HG03159 (cell line): ENCODE data around the gene RNU4-1.

Experiments used
- ATAC-seq: cut with Tn5 transposase; IDR thresholded peaks from one replicate; pipeline ENCODE4 v1.9.1; 2021; ENCODE audit warnings: mild to moderate bottlenecking, moderate library complexity; ENCODE audit not compliant: unreplicated experiment

The RNU4-1 gene

GRCh38 chr12:120290609-120291305 is 2.3 kb downstream of the RNU4-1 start:
- ATAC-seq: no peak

DNA sequence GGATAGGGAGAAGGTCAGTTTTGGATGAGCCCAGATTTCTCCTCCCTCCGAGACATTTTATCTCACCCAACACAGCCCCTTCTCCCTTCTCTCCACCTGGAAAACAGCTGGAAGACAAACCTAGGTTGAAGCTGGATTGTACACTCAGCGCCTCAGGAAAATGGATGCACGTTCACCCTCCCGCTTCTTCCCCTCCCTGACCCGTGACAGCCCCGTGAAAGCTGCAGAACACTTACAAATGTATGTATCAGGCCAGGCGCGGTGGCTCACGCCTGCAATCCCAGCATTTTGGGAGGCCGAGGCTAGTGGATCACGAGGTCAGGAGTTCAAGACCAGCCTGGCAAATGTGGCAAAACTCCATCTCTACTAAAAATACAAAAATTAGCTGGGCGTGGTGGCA is 5.5 kb downstream of the RNU4-1 start:
- ATAC-seq: no peak

GRCh38 chr12:120286768-120287490 is 6.1 kb downstream of the RNU4-1 start:
- no peak for ATAC-seq

DNA sequence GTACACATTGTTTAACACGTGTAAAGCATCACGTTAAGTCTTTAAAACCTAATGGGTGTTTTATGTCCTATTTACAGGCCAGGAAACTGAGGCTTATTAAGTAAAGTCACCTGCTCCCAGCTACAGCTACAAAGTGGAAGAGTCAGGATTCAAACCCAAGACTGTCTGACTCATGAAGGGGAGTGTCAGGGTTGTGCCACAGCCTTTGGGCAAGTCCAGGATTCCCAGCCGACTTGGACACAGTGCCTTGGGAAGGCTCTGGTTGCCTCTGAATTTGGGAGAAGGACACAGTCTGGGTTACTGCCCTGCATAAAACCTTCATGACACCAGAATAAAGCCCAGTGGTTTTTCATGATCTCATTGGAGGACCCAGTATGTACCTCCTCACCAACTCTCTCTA is 8.7 kb downstream of the RNU4-1 start:
- no peak for ATAC-seq

DNA sequence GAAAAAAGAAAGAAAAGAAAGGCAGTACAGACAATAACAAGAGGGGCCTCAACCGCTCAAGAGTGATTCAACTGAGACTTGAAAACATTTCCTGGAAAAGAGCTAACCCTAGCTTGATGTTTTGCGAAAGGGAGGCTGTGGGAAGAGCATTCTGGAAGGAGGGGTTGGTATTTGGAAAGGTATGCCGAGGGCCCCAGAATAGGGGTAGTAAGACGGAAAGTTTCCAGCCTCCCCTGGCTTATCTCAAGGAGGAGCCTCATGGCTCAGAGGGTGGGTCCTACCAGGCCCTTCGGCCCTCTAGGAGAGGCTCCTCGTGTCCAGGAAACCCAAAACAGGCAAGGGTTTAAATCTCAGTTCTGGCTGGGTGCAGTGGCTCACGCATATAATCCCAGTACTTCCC is 9.7 kb downstream of the RNU4-1 start:
- ATAC-seq: no peak

DNA sequence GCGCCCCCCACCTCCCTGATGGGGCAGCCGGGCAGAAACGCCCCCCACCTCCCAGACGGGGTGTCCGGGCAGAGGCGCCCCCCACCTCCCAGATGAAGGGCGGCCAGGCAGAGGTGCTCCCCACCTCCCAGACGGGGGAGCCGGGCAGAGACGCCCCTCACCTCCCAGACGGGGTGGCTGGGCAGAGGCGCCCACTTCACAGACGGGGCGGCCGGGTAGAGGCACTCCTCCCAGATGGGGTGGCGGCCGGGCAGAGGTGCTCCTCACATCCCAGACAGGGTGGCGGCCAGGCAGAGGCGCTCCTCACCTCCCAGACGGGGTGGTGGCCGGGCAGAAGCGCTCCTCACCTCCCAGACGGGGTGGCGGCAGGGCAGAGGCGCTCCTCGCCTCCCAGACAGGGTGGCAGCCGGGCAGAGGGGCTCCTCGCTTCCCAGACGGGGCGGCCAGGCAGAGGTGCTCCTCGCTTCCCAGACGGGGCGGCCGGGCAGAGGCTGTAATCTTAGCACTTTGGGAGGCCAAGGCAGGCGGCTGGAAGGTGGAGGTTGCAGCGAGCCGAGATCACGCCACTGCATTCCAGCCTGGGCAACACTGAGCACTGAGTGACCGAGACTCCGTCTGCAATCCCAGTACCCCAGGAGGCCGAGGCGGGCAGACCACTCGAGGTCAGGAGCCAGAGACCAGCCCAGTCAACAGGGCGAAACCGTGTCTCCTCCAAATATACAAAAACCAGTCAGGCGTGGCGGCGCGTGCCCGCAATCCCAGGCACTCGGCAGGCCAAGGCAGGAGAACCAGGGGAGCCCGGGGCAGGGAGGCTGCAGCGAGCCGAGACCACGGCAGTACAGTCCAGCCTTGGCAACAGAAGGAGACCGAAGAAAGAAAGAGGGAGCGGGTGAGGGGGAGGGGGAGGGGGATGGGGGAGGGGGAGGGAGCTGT is 14.6 kb downstream of the RNU4-1 start:
- no peak for ATAC-seq

- ATAC-seq: no peak
These were observed 16.3 kb downstream of the RNU4-1 start for GRCh38 chr12:120276734-120277133.

DNA sequence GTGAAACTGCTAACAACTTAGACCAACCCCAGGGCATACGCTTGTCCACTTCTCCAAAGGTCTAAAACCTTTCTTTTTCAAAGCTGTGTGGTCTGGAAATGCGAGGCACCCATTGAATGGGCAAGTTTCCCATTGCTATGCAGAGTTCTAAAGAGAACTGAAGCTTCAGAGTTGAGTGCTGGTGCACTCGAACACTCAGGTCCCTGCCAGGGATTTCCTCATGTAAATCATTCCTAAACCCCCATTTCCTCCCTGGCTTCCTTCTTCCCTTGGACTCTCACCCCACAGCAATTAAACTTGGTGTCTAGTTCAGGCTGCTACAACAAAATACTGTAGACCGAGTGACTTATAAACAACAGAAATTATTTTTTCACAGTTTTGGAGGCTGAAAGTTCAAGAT is 25.3 kb downstream of the RNU4-1 start:
- no peak for ATAC-seq

- ATAC-seq: no peak
These were observed 26.7 kb downstream of the RNU4-1 start for GRCh38 chr12:120266180-120266870.

DNA sequence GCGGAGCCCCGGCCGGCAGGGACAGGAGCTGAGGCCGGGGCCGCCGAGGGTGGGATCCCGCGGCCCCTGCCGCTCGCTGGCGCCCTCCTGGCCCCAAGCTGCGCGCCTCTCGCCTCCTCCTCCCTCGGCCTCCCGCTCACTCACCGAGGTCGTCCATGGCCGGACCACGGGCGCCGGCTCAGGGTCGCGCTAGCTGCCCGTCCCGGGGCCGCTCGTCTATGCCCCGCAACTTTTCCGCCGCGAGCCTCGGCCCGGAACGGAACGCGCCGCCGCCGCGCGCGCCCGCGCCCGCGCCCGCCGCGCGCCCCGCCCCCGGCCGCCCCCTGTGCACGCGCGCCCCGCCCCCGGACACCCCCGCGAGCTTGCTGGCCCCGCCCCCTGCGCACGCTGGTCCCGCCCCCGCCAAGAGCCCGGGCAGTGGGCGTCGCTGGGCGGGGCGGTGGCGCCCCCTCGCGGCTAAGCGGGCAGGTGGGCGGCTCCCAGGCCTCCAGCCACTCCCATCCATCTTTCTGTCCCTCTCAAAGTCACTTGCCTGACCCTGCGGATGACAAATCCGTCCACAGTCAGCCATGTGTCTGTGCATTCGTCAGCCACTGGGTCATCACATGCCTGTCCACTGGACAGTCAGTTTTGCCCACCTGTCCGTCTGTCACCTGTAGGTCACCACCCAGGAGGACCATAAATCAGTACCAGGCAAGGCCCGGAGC is 27.4 kb downstream of the RNU4-1 start, which contains the start of gene PXN:
PXN (minus strand) TSS at position 258 of the 707 bp plus-strand sequence; CDS start at position 157, 101 bp downstream.
- peak; percentile 76 for ATAC-seq

GRCh38 chr12:120264904-120265472 is 28.0 kb downstream of the RNU4-1 start:
- no peak for ATAC-seq

DNA sequence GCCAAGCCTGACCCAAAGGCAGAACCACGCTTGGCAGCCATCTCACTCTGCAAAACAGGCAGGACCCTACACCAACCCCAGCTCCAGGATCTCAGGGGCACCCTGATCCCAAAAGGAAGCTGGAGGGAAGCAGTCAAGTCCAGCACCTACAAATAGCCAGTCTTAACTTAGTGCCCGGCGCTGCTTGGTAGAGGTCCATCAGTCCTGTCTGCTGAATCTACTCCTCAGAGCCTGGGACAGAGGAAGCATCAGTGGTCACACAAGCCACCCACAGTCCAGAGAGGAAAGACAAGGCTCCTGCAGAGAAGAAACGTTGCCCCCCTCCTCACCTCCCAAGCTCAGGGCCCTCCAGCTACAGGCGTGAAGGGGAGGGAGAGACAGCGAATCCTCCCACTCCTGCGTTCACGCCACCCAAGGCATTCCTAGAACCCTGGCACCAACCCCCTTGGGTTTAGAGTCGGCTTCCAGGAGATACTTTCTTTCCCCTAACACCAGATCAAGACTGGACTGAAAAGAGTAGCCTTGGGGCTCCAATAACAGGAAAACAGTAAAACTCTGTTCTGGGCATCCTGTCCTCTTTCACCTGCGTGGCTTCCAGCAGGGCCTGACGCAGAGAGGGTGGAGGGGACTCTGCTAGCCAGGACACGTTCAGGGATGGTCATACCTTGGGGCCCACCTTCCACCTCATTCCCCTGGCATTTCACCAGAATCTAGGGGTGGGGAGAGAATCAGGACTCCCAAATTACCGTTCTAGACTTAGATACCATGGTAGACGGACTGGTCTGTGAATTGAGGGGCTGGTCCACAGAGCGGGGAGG is 28.7 kb downstream of the RNU4-1 start:
- no peak for ATAC-seq

DNA sequence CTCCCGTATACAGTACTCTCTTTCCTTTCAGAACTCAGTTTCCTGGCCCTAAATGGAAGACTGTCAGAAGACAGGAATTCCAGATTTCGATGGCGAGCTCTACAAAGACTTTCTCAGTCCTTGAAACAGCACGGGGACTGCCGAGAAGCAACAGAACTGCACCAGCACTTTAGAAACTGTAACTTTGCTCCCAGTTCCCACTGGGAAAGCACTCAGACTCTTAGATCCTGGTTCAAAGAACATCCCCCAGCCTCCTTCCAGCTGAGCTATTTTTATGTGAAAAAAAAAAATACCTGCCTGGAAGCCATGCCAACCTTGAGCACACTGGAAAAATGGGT is 29.3 kb downstream of the RNU4-1 start:
- ATAC-seq: no peak

GRCh38 chr12:120262852-120263747 is 29.9 kb downstream of the RNU4-1 start:
- ATAC-seq: no peak

DNA sequence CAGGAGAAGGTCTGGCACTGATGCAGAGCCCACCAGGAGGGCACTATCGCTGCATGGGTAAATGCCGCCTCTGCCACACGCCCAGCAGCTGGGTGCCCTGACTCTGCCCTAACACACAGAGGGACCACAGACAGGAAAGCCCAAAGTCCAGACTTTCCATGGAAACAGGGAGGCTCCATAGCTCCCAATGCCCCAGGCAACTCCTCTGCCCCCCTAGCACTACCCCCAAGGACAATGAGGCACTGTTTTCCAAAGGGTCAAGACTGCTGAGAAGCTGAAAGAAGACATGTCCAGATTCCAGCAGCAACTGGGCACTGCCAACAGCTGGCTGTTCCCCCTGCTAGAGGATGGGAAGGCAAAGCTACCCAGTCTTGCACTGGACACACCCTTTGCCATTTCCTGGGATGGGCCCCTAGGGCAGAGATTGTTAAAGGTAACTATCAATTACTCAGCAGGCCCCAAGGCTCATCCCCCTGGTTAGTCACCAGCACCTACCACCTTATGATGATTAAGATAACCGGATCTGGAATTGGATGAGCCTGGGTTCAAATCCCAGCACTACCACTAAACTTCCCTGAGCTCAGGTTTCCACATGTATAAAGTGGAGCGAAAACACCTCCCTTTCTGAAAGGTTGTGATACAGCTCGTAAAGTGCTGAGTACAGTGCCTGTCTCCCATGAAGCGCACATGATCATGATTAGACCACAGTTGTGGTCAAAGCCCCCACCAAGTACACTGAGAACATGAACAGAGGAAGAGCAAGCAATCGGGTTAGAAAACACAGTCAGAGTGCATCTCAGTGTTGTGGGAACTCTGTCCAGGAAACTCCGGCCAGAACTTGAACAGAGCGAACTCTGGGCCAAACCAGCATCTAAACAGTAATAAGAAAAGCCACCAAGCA is 30.8 kb downstream of the RNU4-1 start:
- no peak for ATAC-seq

- ATAC-seq: no peak
These were observed 32.4 kb downstream of the RNU4-1 start for GRCh38 chr12:120260607-120261006.
